Mesenchymal stem cell (in vitro differentiated cells and primary cell): ENCODE measurements around the gene HSD17B7. TPM values are rescaled to one million over a fixed set of nuclear protein-coding genes. Genes with fewer than 3 reads are reported as not detected.
"Not testable (repeated sequence)": the region's sequence is repeated elsewhere in the genome, so short reads cannot be mapped to it uniquely, and the experiment has no call there.

Source experiments
- DNase-seq: peaks from one replicate; pipeline ENCODE4 v3.0.0-alpha.2; 2013
- H2AFZ ChIP-seq: one replicate; pipeline ENCODE4 v1.6.1; 2013; ENCODE audit warnings: low read depth, mild to moderate bottlenecking, control low read depth, inconsistent platforms, low read length, moderate library complexity
- H2AK5ac ChIP-seq: 2 replicates; pipeline ENCODE4 v1.6.1; 2013; ENCODE audit warnings: low read length, moderate library complexity, mild to moderate bottlenecking, inconsistent platforms; ENCODE audit not compliant: severe bottlenecking
- H2BK120ac ChIP-seq: one replicate; pipeline ENCODE4 v1.6.1; 2013; ENCODE audit warnings: low read depth, mild to moderate bottlenecking, inconsistent platforms, low read length, moderate library complexity
- H2BK12ac ChIP-seq, 2 experiments: one replicate each; pipeline ENCODE4 v1.6.1; 2013; ENCODE audit warnings: inconsistent platforms in 2 of 2, low read length in 2 of 2, mild to moderate bottlenecking in 2 of 2, moderate library complexity in 2 of 2, control low read depth in 1 of 2
- H2BK15ac ChIP-seq: one replicate; pipeline ENCODE4 v1.6.1; 2013; ENCODE audit warnings: mild to moderate bottlenecking, low read depth, inconsistent platforms; ENCODE audit not compliant: poor library complexity, severe bottlenecking
- H2BK5ac ChIP-seq: 2 replicates; pipeline ENCODE4 v1.6.1; 2013; ENCODE audit warnings: low read depth, mild to moderate bottlenecking, low read length, control low read depth, inconsistent platforms; ENCODE audit not compliant: poor library complexity, severe bottlenecking
- H3K14ac ChIP-seq, 2 experiments: one replicate each; pipeline ENCODE4 v1.6.1; 2013; ENCODE audit warnings: inconsistent platforms in 2 of 2, low read length in 2 of 2, control low read depth in 1 of 2, mild to moderate bottlenecking in 1 of 2, moderate library complexity in 1 of 2
- H3K18ac ChIP-seq, 2 experiments: one replicate each; pipeline ENCODE4 v1.6.1; 2013; ENCODE audit warnings: inconsistent platforms in 2 of 2, low read length in 2 of 2, control low read depth in 1 of 2, low read depth in 1 of 2, mild to moderate bottlenecking in 1 of 2
- H3K23ac ChIP-seq, 2 experiments: one replicate each; pipeline ENCODE4 v1.6.1; 2013; ENCODE audit warnings: inconsistent platforms in 2 of 2, low read length in 2 of 2, mild to moderate bottlenecking in 2 of 2, moderate library complexity in 2 of 2, control low read depth in 1 of 2
- H3K27ac ChIP-seq: 2 replicates; pipeline ENCODE4 v1.5.1; 2013; ENCODE audit warnings: mild to moderate bottlenecking, moderate library complexity, low read length, control low read depth, inconsistent platforms; ENCODE audit not compliant: poor library complexity, severe bottlenecking
- H3K27me3 ChIP-seq, 2 experiments: 2 replicates each; pipeline versions ENCODE4 v1.6.1 to v1.7.0; 2013; ENCODE audit warnings: low read length in 2 of 2, mild to moderate bottlenecking in 2 of 2, moderate library complexity in 2 of 2, control low read depth in 1 of 2, inconsistent platforms in 1 of 2; ENCODE audit not compliant: control insufficient read depth in 1 of 2, insufficient read depth in 1 of 2
- H3K36me3 ChIP-seq, 2 experiments: 2 replicates each; pipeline versions ENCODE4 v1.6.1 to v1.7.0; 2013; ENCODE audit warnings: low read length in 2 of 2, control low read depth in 1 of 2, inconsistent platforms in 1 of 2, low read depth in 1 of 2, mild to moderate bottlenecking in 1 of 2; ENCODE audit not compliant: insufficient read depth in 2 of 2, control insufficient read depth in 1 of 2
- H3K4ac ChIP-seq, 2 experiments: one replicate each; pipeline ENCODE4 v1.6.1; 2013; ENCODE audit warnings: inconsistent platforms in 2 of 2, low read length in 2 of 2, mild to moderate bottlenecking in 2 of 2, moderate library complexity in 2 of 2, control low read depth in 1 of 2, low read depth in 1 of 2
- H3K4me1 ChIP-seq: 2 replicates; pipeline ENCODE4 v1.6.1; 2013; ENCODE audit warnings: low read depth, low read length, control low read depth; ENCODE audit not compliant: control insufficient read depth, insufficient read depth
- H3K4me2 ChIP-seq: 2 replicates; pipeline ENCODE4 v1.6.1; 2013; ENCODE audit warnings: low read length, mild to moderate bottlenecking, inconsistent platforms; ENCODE audit not compliant: poor library complexity, severe bottlenecking
- H3K4me3 ChIP-seq, 2 experiments: 2 replicates each; pipeline versions ENCODE4 v1.5.1 to v1.7.0; 2013; ENCODE audit warnings: low read length in 2 of 2, mild to moderate bottlenecking in 2 of 2, control low read depth in 1 of 2, low read depth in 1 of 2; ENCODE audit not compliant: insufficient read depth in 1 of 2
- H3K79me1 ChIP-seq: replicated peaks from 2 replicates; pipeline ENCODE4 v1.6.1; 2013; ENCODE audit warnings: mild to moderate bottlenecking, control low read depth, low read length, inconsistent platforms; ENCODE audit not compliant: poor library complexity, severe bottlenecking
- H3K9ac ChIP-seq: 2 replicates; pipeline ENCODE4 v1.7.0; 2013; ENCODE audit warnings: mild to moderate bottlenecking, low read length, moderate library complexity
- H3K9me3 ChIP-seq: 2 replicates; pipeline ENCODE4 v1.7.0; 2013; ENCODE audit warnings: mild to moderate bottlenecking, low read length; ENCODE audit not compliant: control insufficient read depth
- H4K8ac ChIP-seq: one replicate; pipeline ENCODE4 v1.6.1; 2013; ENCODE audit warnings: inconsistent platforms, mild to moderate bottlenecking, low read length, moderate library complexity
- H4K91ac ChIP-seq: one replicate; pipeline ENCODE4 v1.6.1; 2013; ENCODE audit warnings: mild to moderate bottlenecking, low read length, inconsistent platforms
- WGBS: methylation state at CpG from one replicate; pipeline ENCODE4 v1.1.7; 2013; ENCODE audit warnings: mixed read lengths; 5-methylcytosine and 5-hydroxymethylcytosine counted together
- polyA plus RNA-seq, 2 experiments: library from polyadenylated mRNA; stranded (reverse); fragments of 200-250 nt; gene quantifications; one replicate each; pipeline ENCODE4 v1.2.3, GENCODE V29; 2013

HSD17B7 gene, protein sequence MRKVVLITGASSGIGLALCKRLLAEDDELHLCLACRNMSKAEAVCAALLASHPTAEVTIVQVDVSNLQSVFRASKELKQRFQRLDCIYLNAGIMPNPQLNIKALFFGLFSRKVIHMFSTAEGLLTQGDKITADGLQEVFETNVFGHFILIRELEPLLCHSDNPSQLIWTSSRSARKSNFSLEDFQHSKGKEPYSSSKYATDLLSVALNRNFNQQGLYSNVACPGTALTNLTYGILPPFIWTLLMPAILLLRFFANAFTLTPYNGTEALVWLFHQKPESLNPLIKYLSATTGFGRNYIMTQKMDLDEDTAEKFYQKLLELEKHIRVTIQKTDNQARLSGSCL
- 25.9 TPM for polyA plus RNA-seq (2013, experiment 1 of 2)
- polyA plus RNA-seq (2013, experiment 2 of 2) = 26.9 TPM

DNA sequence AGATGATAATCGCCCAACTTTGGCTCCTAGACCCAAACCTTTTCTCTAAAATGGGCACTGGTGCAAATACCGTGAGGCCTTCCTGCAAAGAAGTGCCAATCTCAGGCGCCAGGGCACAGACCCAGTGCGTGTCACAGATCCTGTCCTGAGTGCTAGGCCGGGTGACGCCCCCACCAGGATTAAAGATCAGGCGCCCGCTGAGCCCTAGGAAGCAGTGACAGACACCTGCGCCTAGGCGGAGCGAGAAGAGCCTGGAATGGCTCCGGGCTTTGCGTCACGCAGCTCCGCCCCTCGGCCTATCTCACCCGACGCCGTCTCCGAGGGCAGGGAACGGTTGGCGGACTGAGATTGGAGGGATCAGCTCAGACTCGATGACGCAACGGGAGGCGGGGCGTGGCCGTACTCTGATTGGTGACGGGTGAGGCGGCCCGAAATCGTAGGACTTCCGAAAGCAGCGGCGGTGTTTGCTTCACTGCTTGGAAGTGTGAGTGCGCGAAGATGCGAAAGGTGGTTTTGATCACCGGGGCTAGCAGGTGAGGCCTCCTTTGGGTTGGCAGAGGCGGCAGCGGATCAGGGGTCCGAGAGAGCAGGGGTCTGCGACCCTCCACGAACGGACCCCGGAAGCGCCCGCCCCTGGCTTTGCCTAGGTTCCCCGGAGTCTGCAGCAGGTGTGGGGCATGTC is at the start of gene HSD17B7:
Gene HSD17B7 (plus strand): TSS at position 400 of the 682 bp plus-strand sequence. CDS start 99 bp downstream, at position 499.
- not testable (repeated sequence) for H2BK5ac ChIP-seq, H3K23ac ChIP-seq, H3K9me3 ChIP-seq, H2BK120ac ChIP-seq, H3K14ac ChIP-seq, H2AK5ac ChIP-seq, H3K79me1 ChIP-seq, H4K91ac ChIP-seq, H3K27me3 ChIP-seq, H3K4me1 ChIP-seq, H2BK15ac ChIP-seq, H2BK12ac ChIP-seq
- DNase-seq = peak; percentile 68
- Histone ChIP-seq H3K4me2 (peak within 1 kb of the TSS; percentile 88), H3K18ac (peak within 1 kb of the TSS in 1 of 2 experiments; percentile 84), H3K4ac (peak within 1 kb of the TSS in 1 of 2 experiments; percentile 75), H3K4me3 (peak within 1 kb of the TSS; percentile 72 to 73), H3K9ac (peak within 1 kb of the TSS; percentile 73), H2AFZ (peak within 1 kb of the TSS; percentile 63), H3K27ac (peak within 1 kb of the TSS; percentile 49), H3K36me3 (peaks cover 2 to 16% of the 10 kb centered on the region in 2 experiments), H4K8ac (peak within 1 kb of the TSS; percentile 87)
- WGBS = 10% methylated on average over 3 of the region's 49 CpGs

DNA sequence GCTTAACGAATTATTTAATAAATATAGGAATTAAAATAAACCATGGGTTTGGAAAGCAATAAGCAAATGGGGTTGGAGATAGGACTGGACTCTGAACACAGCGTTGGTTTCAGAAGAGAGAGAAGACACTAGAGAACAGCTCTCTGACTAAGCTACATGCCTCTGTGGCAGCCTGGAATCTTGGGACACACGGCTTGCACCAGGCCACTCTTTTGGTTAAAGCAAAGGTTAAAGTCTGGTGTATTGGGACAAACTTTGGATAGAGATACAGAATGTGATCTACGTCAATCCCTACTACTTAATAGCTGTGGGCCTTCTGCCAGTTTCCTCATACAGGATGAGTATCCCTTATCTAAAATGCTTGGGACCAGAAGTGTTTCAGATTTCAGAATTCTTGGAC is 49.7 kb upstream of the HSD17B7 start:
- Histone ChIP-seq H3K9me3 (no peaks in the 10 kb centered on the region), H3K79me1 (peaks cover 4% of the 10 kb centered on the region), H3K18ac (no peak overlapping the region), H2AK5ac (no peak overlapping the region), H2BK12ac (no peak overlapping the region), H2BK15ac (no peak overlapping the region), H3K14ac (no peak overlapping the region), H3K27me3 (no peaks in the 10 kb centered on the region), H3K9ac (no peak overlapping the region), H2BK5ac (no peak overlapping the region), H4K91ac (no peak overlapping the region), H2AFZ (no peak overlapping the region), H3K36me3 (peaks cover 3 to 55% of the 10 kb centered on the region in 2 experiments), H4K8ac (no peak overlapping the region), H3K4me2 (no peak overlapping the region), H3K23ac (no peak overlapping the region), H2BK120ac (no peak overlapping the region), H3K27ac (no peak overlapping the region), H3K4me1 (no peaks in the 10 kb centered on the region), H3K4me3 (no peak overlapping the region), H3K4ac (no peak overlapping the region)
- 91% methylated on average over 2 of the region's 4 CpGs for WGBS
- no peak for DNase-seq

DNA sequence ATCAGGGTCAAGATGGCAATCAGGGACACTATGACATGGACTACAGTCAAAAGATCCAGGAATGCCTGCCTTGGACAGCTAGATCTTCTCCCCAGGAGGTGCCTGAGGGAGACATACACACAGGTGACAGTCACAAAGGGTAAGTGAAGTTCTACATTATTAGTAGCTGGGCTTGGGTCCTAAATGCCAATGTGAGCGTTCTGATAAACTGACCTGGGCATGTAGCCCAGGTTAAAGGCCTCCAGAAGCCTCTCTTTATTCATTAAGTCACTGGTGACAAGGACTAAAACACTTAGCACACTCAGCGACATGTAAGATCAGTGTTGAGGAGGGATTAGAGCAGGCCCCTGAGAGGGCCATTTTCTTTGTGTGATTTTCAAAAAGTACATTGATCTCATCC is 48.9 kb upstream of the HSD17B7 start:
- Histone ChIP-seq H3K9ac (no peak overlapping the region), H3K4me3 (no peak overlapping the region), H3K79me1 (peaks cover 4% of the 10 kb centered on the region), H3K27me3 (no peaks in the 10 kb centered on the region), H3K4me2 (no peak overlapping the region), H4K91ac (no peak overlapping the region), H3K36me3 (peaks cover 10 to 55% of the 10 kb centered on the region in 2 experiments), H4K8ac (no peak overlapping the region), H3K23ac (no peak overlapping the region), H2BK15ac (no peak overlapping the region), H3K18ac (peak overlapping the region in 1 of 2 experiments; percentile 40), H2BK120ac (no peak overlapping the region), H2BK12ac (no peak overlapping the region), H3K9me3 (no peaks in the 10 kb centered on the region), H2BK5ac (no peak overlapping the region), H2AFZ (no peak overlapping the region), H3K4me1 (no peaks in the 10 kb centered on the region), H3K14ac (no peak overlapping the region), H3K4ac (no peak overlapping the region), H3K27ac (no peak overlapping the region), H2AK5ac (no peak overlapping the region)
- 73% methylated on average over 1 of the region's 2 CpGs for WGBS
- DNase-seq = no peak

DNA sequence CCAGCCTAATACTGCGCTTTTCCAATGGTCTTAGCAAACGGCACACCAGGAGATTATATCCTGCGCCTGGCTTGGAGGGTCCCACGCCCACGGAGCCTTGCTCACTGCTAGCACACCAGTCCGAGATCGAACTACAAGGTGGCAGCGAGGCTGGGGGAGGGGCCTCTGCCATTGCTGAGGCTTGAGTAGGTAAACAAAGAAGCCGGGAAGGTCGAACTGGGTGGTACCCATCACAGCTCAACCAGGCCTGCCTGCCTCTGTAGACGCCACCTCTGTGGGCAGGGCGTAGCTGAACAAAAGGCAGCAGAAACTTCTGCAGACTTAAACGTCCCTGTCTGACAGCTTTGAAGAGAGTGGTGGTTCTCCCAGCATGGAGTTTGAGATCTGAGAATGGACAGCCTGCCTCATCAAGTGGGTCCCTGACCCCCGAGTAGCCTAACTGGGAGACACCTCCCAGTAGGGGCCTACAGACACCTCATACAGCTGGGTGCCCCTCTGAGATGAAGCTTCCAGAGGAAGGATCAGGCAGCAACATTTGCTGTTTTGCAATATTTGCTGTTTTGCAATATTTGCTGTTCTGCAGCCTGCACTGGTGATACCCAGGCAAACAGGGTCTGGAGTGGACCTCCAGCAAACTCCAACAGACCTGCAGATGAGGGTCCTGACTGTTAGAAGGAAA is 44.1 kb upstream of the HSD17B7 start:
- not testable (repeated sequence) for H4K8ac ChIP-seq, H3K4me2 ChIP-seq, H2BK12ac ChIP-seq, H2AFZ ChIP-seq, H3K79me1 ChIP-seq, H3K18ac ChIP-seq, H3K27ac ChIP-seq, H2BK15ac ChIP-seq, DNase-seq, H3K14ac ChIP-seq, H2BK120ac ChIP-seq, H3K4me1 ChIP-seq, H3K9ac ChIP-seq, H2AK5ac ChIP-seq, H3K4ac ChIP-seq, H4K91ac ChIP-seq, H3K23ac ChIP-seq, H3K9me3 ChIP-seq, H3K4me3 ChIP-seq, H3K27me3 ChIP-seq, H2BK5ac ChIP-seq
- H3K36me3 ChIP-seq = peaks cover 10 to 45% of the 10 kb centered on the region in 2 experiments
- 96% methylated on average over 14 of the region's 14 CpGs for WGBS
